MM.1S (cell line): ENCODE measurements around the gene FOXJ3.

Source experiments
- DNase-seq: peaks from one replicate; pipeline ENCODE4 v3.0.0-alpha.2; 2015
- H2AFZ ChIP-seq: fragments of 300-600 bp; sonication (generic); 2 replicates; pipeline ENCODE4 v1.6.0; 2016; ENCODE audit warnings: antibody characterized with exemption, low read length
- H3F3A ChIP-seq: fragments of 300-600 bp; sonication (generic); 2 replicates; pipeline ENCODE4 v1.6.1; 2016; ENCODE audit warnings: mild to moderate bottlenecking, antibody characterized with exemption, low read length, moderate library complexity, mixed read lengths; ENCODE audit not compliant: insufficient read depth
- H3K27ac ChIP-seq: fragments of 300-600 bp; sonication (generic); 2 replicates; pipeline ENCODE4 v1.5.1; 2016; ENCODE audit warnings: mild to moderate bottlenecking, low read length
- H3K27me3 ChIP-seq: fragments of 300-600 bp; sonication (generic); replicated peaks from 2 replicates; pipeline ENCODE4 v1.6.0; 2016; ENCODE audit warnings: low read length; ENCODE audit not compliant: insufficient read depth
- H3K36me3 ChIP-seq: fragments of 300-600 bp; sonication (generic); replicated peaks from 2 replicates; pipeline ENCODE4 v1.6.1; 2016; ENCODE audit warnings: mild to moderate bottlenecking, low read length, mixed read lengths; ENCODE audit not compliant: insufficient read depth
- H3K4me1 ChIP-seq: fragments of 300-600 bp; sonication (generic); 2 replicates; pipeline ENCODE4 v1.6.1; 2016; ENCODE audit warnings: low read length, mixed read lengths
- H3K4me2 ChIP-seq: fragments of 300-600 bp; sonication (generic); 2 replicates; pipeline ENCODE4 v1.6.0; 2016; ENCODE audit warnings: low read depth, low read length
- H3K4me3 ChIP-seq: fragments of 300-600 bp; sonication (generic); 2 replicates; pipeline ENCODE4 v1.5.1; 2016; ENCODE audit warnings: low read length, mixed read lengths
- H3K79me2 ChIP-seq: fragments of 300-600 bp; sonication (generic); 2 replicates; pipeline ENCODE4 v1.6.1; 2016; ENCODE audit warnings: mixed run types, low read length, mixed read lengths
- H3K9ac ChIP-seq: fragments of 300-600 bp; sonication (generic); 2 replicates; pipeline ENCODE4 v1.6.1; 2016; ENCODE audit warnings: low read length, mixed read lengths
- H3K9me2 ChIP-seq: fragments of 300-600 bp; sonication (generic); replicated peaks from 2 replicates; pipeline ENCODE4 v1.6.1; 2016; ENCODE audit warnings: mild to moderate bottlenecking, low read length, mixed read lengths; ENCODE audit not compliant: insufficient read depth
- H3K9me3 ChIP-seq: fragments of 300-600 bp; sonication (generic); replicated peaks from 2 replicates; pipeline ENCODE4 v1.6.1; 2016; ENCODE audit warnings: mild to moderate bottlenecking, low read length, mixed read lengths; ENCODE audit not compliant: insufficient read depth
- H4K20me1 ChIP-seq: fragments of 300-600 bp; sonication (generic); 2 replicates; pipeline ENCODE4 v1.6.1; 2016; ENCODE audit warnings: mild to moderate bottlenecking, low read length, moderate library complexity, mixed read lengths; ENCODE audit not compliant: insufficient read depth
- CTCF ChIP-seq: fragments of 300-600 bp; sonication (generic); IDR thresholded peaks from 2 replicates; pipeline ENCODE4 v1.5.1; 2016; ENCODE audit warnings: antibody characterized with exemption, low read length, mixed read lengths
- EZH2 ChIP-seq: fragments of 300-600 bp; sonication (generic); optimal IDR thresholded peaks from 2 replicates; pipeline ENCODE3; 2017; ENCODE audit warnings: low read depth, mild to moderate bottlenecking, antibody characterized with exemption, low read length, mixed read lengths
- EZH2phosphoT487 ChIP-seq: fragments of 300-600 bp; sonication (generic); IDR thresholded peaks from 2 replicates; pipeline ENCODE4 v1.6.1; 2018; ENCODE audit warnings: antibody characterized with exemption, low read length

The FOXJ3 gene

DNA sequence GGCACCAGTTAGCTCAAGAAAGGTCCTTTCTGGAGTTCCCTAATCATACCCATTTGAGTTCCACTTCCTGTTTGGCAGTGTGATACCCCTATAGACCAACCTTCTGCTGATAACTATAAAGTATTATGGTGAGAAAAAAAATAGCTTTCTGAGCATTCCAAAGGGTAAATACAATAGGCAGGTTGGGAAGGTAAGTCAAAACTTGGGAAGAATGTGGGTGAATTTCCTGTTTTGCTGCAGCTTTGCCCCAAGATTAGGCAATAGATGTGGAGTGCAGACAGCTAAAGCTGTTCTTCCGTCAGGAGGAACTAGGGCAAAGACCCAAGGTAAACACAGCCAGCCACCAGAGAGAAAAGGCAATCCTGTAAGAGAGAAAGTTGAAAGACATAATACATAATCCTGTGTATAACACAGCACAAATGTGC is 120.6 kb downstream of the FOXJ3 start:
- Histone ChIP-seq H3K4me3 (no peak overlapping the region), H3K9me2 (no peaks in the 10 kb centered on the region), H3F3A (no peaks in the 10 kb centered on the region), H3K27ac (no peak overlapping the region), H2AFZ (no peak overlapping the region), H3K4me2 (no peak overlapping the region), H4K20me1 (no peaks in the 10 kb centered on the region), H3K36me3 (no peaks in the 10 kb centered on the region; the same call in 1 of the 2 replicates), H3K9me3 (no peaks in the 10 kb centered on the region), H3K79me2 (peaks cover 17% of the 10 kb centered on the region), H3K27me3 (no peaks in the 10 kb centered on the region), H3K9ac (no peak overlapping the region), H3K4me1 (peaks cover 4% of the 10 kb centered on the region; the same call in 1 of the 2 replicates)
- no peak for DNase-seq
- TF ChIP-seq EZH2phosphoT487 = no peak
- no peak for TF ChIP-seq EZH2
- no peak for TF ChIP-seq CTCF

DNA sequence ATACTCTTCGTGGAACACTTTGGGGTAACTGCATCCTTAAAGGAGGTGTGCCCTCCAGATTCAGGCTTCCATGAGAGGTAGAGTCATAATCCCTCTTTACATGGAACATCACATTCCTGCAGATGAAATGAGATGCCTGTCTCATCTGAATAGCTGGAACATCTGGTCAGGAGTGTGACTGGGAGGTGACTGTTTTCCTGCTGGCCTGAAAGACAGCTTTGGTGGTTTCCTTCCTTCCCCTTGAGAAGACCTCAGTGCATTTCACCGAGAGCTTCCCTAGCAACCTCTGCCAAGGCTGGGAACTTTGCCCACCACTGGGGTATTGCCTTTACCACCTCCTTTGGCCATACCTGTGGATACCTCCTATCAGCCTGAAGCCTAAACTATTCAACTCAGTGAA is 123.8 kb downstream of the FOXJ3 start:
- H3K36me3 ChIP-seq = no peaks in the 10 kb centered on the region; the same call in 1 of the 2 replicates
- H3K9me2 ChIP-seq = no peaks in the 10 kb centered on the region
- H2AFZ ChIP-seq = no peak overlapping the region
- H3K9me3 ChIP-seq = no peaks in the 10 kb centered on the region
- TF ChIP-seq CTCF (no peak), EZH2 (no peak), EZH2phosphoT487 (no peak)
- no peak for DNase-seq
- no peak overlapping the region for H3K27ac ChIP-seq
- H3K27me3 ChIP-seq = no peaks in the 10 kb centered on the region
- H3K4me2 ChIP-seq = no peak overlapping the region
- no peak overlapping the region for H3K9ac ChIP-seq
- H3K4me3 ChIP-seq = no peak overlapping the region
- H3K4me1 ChIP-seq = no peaks in the 10 kb centered on the region
- H3F3A ChIP-seq = no peaks in the 10 kb centered on the region
- H3K79me2 ChIP-seq = peaks cover 29% of the 10 kb centered on the region
- H4K20me1 ChIP-seq = no peaks in the 10 kb centered on the region

DNA sequence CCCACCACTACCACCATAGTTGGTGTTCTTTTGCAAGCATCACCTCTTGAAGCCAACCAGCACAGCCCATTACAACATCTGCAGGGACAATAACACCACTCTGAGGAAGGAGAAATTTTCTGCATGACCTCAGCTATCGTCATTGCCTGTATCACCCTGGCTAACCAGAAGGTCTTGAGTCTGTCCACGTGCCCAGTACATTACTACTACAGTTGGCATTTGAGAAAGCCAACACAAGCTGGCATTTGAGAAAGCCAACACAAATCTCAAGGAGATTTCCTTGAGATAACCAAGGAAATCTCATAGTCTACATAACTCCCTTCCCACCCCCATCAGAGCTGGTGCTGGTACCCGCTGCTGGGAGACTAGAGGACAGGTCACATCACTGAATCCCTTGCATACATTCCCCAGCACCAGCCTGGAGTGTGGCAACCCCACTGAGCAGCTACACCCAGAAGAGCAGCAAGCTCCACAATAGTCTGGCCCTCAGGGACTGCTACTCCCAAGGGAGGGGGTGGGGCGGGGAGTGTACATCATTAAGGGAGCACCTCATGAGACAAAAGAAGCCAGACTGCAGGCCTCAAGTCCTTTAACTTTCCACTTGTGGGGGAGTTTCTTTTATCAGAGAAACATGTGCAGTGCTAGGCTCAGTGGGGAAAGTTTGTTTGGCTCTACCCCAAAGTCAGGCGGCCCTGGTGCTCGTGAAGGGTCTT is 124.5 kb downstream of the FOXJ3 start:
- Histone ChIP-seq H4K20me1 (no peaks in the 10 kb centered on the region), H3K4me1 (no peaks in the 10 kb centered on the region), H3F3A (no peaks in the 10 kb centered on the region), H3K36me3 (no peaks in the 10 kb centered on the region; the same call in 1 of the 2 replicates), H3K79me2 (peaks cover 28% of the 10 kb centered on the region), H3K9me3 (no peaks in the 10 kb centered on the region), H3K9me2 (no peaks in the 10 kb centered on the region), H3K9ac (no peak overlapping the region), H3K4me3 (no peak overlapping the region), H2AFZ (no peak overlapping the region), H3K27me3 (no peaks in the 10 kb centered on the region), H3K4me2 (no peak overlapping the region), H3K27ac (no peak overlapping the region)
- no peak for TF ChIP-seq EZH2phosphoT487
- no peak for TF ChIP-seq CTCF
- no peak for TF ChIP-seq EZH2
- no peak for DNase-seq
